HuH-7 (cell line): ENCODE results near the gene TNFRSF25.

ENCODE experiments used
- DNase-seq: peaks from one replicate; pipeline ENCODE4 v3.0.0; 2011; ENCODE audit warnings: low spot score

Gene TNFRSF25

GRCh38 chr1:6488602-6489382 is 22.8 kb upstream of the TNFRSF25 start:
- no peak for DNase-seq

DNA sequence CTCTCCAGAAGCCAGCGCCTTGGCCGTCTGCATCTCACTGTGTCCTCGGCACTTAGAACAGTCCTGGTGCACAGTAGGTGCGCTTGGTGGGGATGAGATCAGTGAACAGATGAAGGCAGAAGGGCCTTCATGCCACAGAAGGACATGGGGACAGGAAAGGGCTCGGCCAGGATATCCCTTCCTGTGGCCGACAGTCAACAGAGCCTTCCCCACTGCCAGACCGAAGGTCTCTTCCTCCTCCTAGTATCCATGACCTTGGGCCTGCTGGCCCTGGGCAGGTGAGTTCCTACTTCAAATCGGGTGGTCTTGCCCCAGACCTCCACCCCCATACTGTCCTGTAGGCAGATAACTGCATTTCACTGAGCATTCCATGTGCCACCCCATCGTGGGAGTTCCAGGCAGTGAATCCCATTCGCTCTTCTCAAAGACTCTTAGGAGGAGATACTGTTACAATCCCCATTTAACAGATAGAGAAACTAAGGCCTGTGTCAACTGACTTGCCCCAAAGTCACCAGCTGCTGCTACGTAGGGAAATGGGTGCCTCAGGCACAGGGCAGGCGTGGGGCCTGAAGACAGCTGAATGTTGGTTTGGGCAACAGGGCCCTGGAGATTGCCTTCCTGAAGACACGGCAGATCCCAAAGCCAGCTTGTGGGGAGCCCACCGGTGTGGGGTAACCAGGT is 22.0 kb upstream of the TNFRSF25 start:
- DNase-seq = no peak

- peak; percentile 96 for DNase-seq
Observed at GRCh38 chr1:6486433-6487011, 20.5 kb upstream of the TNFRSF25 start.

DNA sequence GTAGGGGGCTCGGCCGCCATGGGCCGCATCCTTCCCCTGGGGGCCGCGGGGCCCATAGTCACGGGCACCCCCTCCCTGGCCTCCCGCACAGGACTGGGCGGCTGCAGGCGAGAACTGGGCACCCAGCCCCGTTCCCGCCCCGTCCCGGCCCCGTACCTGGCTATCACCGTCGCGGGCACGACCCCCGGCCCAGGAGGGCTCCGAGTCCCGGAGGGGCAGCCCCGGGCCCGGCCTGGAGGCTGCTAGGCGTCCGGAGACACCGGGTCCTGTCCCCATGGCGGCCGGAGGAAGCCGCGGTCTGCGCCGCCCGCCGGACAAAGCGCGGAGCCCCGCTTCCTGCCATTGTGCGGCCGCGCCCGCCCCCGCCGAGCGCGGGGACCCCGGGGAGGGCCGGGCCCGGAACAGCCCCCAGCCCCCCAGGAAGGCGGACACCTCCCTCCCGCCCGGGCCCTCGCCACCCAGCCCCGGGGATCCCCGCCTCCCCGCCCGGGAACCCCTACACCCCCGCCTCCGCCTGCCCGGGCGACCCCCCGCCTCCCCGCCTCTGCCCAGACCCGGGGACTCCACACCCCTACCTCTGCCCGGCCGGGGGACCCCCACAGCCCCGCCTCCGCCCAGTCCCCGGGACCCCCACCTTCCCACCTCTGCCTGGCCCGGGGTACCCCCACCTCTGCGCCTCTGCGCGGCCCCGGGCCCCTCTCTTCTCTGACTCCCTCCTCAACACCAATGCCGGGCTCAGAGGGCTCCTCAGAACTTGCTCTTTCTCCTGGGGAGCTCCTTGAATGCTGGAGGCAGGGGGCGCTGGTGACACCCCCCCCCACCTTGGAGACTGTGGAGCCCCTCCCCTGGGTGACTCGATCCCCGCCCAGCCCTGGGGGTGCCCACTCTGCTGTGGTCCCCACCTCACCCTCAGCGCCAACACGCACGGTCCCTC is 19.5 kb upstream of the TNFRSF25 start:
- DNase-seq = no peak

DNA sequence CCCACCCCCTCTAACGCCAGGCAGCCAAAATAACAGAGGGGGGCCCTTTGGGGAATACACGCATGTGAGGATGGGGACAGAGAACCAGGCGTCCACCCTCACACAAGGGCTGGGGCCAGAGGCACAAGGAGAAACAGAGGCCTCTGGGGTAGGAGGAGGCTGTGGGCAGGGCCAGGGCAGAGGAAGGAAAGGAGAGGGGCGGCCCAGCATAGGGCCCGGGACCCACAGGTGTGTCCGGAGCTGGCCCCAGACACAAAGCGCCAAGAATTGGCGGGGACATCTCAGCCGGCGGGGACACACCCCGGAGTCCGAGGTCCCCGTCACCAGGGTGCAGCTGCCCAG is 18.8 kb upstream of the TNFRSF25 start:
- no peak for DNase-seq

- no peak for DNase-seq
Observed at GRCh38 chr1:6483761-6484117, 17.8 kb upstream of the TNFRSF25 start.

DNA sequence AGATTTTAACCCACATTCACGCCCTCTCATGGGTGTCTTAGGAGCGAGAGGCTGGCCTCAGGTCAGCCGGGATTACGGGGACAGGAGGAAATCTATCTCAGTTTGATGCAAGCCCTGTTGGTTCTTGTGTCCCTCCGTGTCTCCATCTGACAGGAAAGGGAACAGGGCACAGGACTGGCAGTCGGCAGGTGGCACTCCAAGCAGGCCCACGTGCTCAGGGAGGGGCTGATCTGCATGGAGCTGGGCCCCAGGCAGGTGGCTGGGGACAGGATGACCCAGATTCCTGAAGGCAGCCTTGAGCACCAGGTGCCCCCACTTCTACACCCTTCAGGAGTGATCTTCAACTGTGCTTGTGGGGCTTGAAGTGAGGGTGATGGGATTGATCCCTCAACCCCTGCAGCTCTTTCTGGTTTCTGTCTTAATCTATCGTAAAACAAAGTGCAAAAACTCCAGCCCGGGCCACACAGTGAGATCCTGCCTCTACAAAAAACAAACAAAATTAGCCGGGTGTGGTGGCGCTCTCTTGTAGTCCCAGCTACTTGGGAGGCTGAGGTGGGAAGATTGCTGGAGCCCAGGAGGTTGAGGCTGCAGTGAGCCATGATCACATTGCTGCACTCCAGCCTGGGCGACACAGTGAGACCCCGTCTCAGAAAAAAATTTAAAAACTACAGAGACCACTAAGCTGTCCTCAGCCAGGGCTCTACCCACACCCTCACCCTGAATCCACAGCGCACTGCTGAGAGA is 17.2 kb upstream of the TNFRSF25 start:
- DNase-seq = no peak

DNA sequence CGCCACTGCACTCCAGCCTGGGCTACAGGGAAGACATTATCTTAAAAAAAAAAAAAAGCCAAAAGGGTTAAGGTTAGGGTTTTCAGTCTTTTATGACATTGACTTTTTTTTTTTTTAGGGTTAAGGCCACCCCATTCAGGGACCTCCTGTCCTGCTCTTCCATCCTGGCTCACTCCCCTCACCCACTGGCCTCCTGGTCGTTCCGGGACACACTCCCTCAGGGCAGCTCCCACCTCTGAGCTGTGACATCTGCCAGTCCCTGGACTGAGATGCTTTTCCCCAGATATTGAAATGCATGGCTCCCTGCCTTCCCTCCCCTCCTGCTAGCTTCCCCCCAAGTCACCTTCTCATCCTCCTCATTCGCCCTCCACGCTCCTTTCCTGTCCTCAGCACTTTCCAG is 15.8 kb upstream of the TNFRSF25 start:
- DNase-seq = no peak

GRCh38 chr1:6477039-6477820 is 11.3 kb upstream of the TNFRSF25 start:
- no peak for DNase-seq

DNA sequence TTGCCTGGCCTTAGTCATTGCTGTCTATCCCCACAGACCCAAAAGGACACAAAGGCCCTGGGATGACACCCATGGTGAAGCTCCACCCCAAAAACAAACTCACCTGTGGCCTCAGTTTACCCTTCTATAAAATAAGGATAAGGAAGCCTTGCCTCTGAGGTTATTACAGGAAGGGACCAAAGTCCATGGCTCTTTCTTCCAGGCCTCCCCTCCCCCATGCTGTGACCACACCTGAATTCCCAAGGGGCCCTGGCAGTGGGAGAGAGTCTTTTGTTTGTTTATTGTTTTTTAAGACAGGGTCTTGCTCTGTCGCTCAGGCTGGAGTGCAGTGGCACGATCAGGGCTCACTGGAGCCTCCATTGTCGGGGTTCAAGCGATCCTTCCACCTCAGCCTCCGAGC is 10.5 kb upstream of the TNFRSF25 start:
- DNase-seq = no peak

DNA sequence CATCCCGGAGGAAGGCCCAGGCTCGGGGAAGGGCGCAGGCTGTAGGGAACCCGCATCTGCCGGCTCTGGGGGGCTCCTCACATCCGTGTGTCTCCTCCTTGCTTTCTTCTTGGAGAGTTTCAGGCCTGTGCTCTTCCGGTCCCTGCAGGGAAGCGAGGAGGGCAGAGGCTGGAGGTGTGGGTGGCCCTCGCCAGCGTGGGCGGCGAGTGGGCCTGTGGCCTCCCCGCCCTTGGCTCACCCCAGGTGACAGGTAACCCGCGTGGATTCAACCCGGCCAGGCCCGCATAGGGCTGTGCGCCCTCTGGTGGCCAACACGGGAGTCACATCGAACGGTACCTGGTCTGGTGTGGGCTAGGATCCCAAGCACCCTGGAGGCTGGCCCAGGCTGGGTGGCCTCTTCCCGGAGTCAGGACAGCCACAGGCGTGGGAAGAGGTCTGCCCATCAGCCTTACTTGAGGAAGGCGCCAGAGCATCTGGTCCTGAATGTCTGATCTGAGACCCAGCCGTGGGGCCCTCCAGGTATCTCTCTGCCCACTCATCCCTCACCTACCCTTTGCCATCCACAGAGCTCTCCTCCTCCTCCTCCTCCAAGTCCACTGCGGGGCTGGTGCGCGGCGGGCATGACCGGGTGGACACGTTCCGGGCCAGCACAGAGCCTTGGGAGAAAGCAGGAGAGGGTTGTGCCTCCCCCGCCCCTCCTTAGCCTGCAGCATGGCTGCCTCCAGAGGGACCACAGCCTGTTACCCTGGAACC is 9.6 kb upstream of the TNFRSF25 start:
- peak; percentile 98 for DNase-seq

DNA sequence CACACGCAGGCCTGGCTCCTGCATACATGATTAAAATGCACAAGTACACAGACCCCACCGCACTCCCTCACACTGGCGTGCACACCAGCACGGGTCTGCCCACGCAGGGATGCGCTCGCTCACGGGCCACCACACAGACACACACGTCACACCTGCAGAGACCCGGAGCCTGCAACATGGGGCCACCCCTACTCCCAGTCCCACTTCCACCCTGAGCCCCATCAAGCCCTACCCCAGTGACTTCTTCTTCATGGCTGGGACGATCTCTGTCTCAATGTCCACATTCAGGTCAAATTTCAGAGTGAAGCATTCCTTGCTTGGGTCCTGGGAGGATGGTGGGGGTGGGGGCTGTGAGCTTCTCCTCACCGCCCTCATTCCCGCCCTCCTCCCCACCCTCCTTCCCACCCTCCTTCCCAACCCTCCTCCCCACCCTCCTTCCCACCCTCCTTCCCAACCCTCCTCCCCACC is 8.9 kb upstream of the TNFRSF25 start:
- no peak for DNase-seq

GRCh38 chr1:6473974-6474814 is 8.2 kb upstream of the TNFRSF25 start:
- DNase-seq = no peak

DNA sequence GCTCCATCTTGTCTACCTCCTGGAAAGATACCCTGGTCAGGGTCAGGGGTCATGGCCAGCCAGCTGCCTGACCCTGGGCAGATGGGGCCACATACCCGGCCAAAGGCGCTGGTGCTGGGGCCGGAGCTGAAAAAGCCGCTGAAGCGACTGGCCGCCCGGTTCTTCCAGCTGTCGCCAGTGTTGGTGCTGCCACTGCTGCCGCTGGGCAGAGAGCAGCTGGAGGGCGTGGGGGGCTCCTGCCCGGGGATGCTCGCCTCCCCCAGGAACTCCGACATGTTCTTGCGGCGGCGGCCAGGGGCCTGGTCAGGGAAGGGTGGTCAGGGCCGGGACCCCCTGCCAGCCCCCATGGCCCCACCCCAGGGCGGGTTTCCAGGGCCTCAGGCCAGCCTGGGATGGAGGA is 7.2 kb upstream of the TNFRSF25 start:
- no peak for DNase-seq

DNA sequence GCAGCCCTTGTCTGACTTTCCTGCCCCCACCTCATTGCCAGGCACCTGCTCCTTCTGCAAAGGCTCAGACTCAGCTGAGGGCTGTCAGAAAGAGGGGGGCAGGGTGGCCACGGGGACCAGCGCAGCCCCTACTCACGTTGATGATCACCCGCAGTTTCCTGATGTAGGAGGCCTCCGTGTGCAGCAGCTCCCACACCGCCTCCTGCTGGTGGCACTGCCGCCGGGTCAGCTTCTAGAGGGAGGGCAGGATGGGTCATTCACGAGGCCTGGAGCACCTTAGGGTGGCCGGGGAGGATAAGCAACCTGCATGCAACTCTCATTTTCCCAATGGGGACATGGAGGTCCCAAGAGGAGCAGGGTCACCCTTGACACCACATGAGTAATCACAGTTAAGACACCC is 6.4 kb upstream of the TNFRSF25 start:
- DNase-seq = no peak

GRCh38 chr1:6471970-6472368 is 6.0 kb upstream of the TNFRSF25 start:
- DNase-seq = no peak

DNA sequence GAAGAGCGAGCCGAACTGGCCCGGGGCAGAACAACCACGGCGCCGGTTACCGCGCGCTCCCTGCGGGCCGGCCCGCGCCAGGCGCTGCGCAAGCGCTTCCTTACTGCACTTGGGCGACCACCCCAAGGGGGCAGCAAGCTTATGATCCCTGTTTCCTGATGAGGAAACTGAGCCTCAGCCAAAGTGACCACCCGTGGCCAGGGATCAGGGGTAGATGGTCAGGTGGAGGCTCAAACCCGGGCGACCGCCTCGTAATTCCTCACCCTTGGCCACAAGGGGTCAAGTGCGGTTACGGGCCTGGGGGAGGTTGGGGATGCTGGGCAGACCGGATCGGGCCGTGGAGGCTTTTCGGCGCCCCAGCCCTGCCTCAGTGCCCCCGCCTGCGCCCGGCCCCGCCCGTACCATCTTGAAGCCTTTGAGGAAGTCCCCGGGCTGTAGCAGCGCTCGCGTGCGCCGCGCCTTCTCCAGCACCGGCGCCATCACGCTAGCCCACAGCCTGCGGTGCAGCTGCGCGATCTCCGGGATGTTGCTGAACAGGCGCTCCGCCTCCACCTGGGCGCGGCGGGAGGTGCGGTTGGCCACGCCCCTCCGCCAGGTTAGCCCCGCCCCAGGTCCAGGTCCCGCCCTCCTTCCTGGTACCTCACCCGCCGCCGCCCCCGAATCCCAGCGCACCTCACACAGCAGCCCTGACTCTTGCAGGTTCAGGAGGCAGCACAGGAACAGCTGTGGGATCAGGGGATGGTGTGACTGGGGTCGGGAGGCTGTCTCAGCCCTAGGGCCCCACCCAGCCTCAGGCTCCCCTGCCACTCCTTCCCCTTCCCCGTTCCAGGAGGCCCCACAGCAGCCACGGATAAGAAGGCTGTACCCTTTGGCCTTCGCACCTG is 5.4 kb upstream of the TNFRSF25 start:
- DNase-seq = no peak
